K562 (cell line): ENCODE measurements around the gene ZNRF3. TPM values are rescaled to one million over a fixed set of nuclear protein-coding genes. Genes with fewer than 3 reads are reported as not detected.

ENCODE experiments used
- ATAC-seq: fragments of 200-7000 bp; cut with Tn5 transposase; 3 replicates; pipeline ENCODE4 v1.9.1; 2020; ENCODE audit warnings: moderate library complexity
- BruUV-seq: library from RNA; stranded (reverse); fragments of 400-500 nt; replicated peaks from 2 replicates; lab custom pipeline; 2021; lab: Mats Ljungman, UMichigan
- CTCF ChIA-PET: fragments of 300-600 bp; formaldehyde crosslinking; extraction: SDS; loops from one replicate; lab custom pipeline; 2021; ENCODE audit warnings: low intra/inter-chr PET ratio; lab: Yijun Ruan, JAX
- POLR2A ChIA-PET: fragments of 300-600, 350-650 bp; sonication (Branson Sonifier 250); formaldehyde crosslinking; extraction: SDS; loops from one replicate; lab custom pipeline; 2021; ENCODE audit warnings: antibody characterized with exemption, inconsistent platforms; lab: Yijun Ruan, JAX
- DNase-seq, 4 experiments: peaks; one replicate each; pipeline versions ENCODE4 v3.0.0 to v3.0.0-alpha.2; 2011 to 2018; ENCODE audit warnings: low spot score in 3 of 4, mixed read lengths in 3 of 4; ENCODE audit errors: extremely low read depth in 1 of 4
- FAIRE-seq: peaks from 2 replicates; lab custom pipeline; 2011; peaks lifted over from hg19 to GRCh38; lab: Jason Lieb, UNC
- H2AFZ ChIP-seq: 2 replicates; pipeline ENCODE4 v1.6.0; 2011; ENCODE audit warnings: low read depth, low read length, control low read depth, inconsistent platforms
- H3K27ac ChIP-seq: fragments of 200-600 bp; 3 replicates; pipeline ENCODE4 v1.8.0; 2011; ENCODE audit warnings: low read depth, mild to moderate bottlenecking, control low read depth, inconsistent platforms, low read length, moderate library complexity, mixed read lengths; ENCODE audit errors: extremely low read depth
- H3K27me3 ChIP-seq, 2 experiments: fragments of 300-600 bp in 1 of 2; 2 replicates in 1 of 2; 3 replicates in 1 of 2; pipeline versions ENCODE4 v1.6.0 to v1.8.0; 2011; ENCODE audit warnings: inconsistent platforms in 2 of 2, low read length in 2 of 2, mild to moderate bottlenecking in 1 of 2, mixed read lengths in 1 of 2, moderate library complexity in 1 of 2; ENCODE audit not compliant: control insufficient read depth in 2 of 2, insufficient read depth in 2 of 2
- H3K36me3 ChIP-seq: fragments of 300-600 bp; 3 replicates; pipeline ENCODE4 v1.8.0; 2011; ENCODE audit warnings: mild to moderate bottlenecking, low read length, inconsistent platforms; ENCODE audit not compliant: control insufficient read depth, insufficient read depth
- H3K4me1 ChIP-seq, 2 experiments: fragments of 200-600 bp in 1 of 2; replicated peaks in 1 of 2; 2 replicates in 1 of 2; 3 replicates in 1 of 2; pipeline versions ENCODE4 v1.5.1 to v1.8.0; 2011; ENCODE audit warnings: inconsistent platforms in 2 of 2, low read length in 2 of 2, mild to moderate bottlenecking in 1 of 2, mixed read lengths in 1 of 2, moderate library complexity in 1 of 2; ENCODE audit not compliant: control insufficient read depth in 2 of 2, insufficient read depth in 2 of 2
- H3K4me2 ChIP-seq: 2 replicates; pipeline ENCODE4 v1.6.1; 2011; ENCODE audit warnings: low read length, control low read depth, inconsistent platforms, mixed read lengths; ENCODE audit not compliant: insufficient read depth
- H3K4me3 ChIP-seq: fragments of 200-600 bp; sonication (generic), shearing (Covaris generic); 2 replicates; pipeline ENCODE4 v1.5.1; 2016; ENCODE audit warnings: control low read depth, inconsistent platforms
- H3K79me2 ChIP-seq: fragments of 200-600 bp; 3 replicates; pipeline ENCODE4 v1.8.0; 2011; ENCODE audit warnings: low read length, inconsistent platforms; ENCODE audit not compliant: control insufficient read depth, insufficient read depth
- H3K9ac ChIP-seq, 2 experiments: 2 replicates each; pipeline versions ENCODE4 v1.6.0 to v1.6.1; 2011; ENCODE audit warnings: low read depth in 2 of 2, low read length in 2 of 2, control low read depth in 1 of 2, inconsistent platforms in 1 of 2, mild to moderate bottlenecking in 1 of 2, mixed read lengths in 1 of 2; ENCODE audit not compliant: insufficient read depth in 1 of 2
- H3K9me1 ChIP-seq: one replicate; pipeline ENCODE4 v1.6.0; 2011; ENCODE audit warnings: inconsistent platforms, mild to moderate bottlenecking, low read length, moderate library complexity; ENCODE audit not compliant: control insufficient read depth, insufficient read depth
- H3K9me3 ChIP-seq: replicated peaks from 2 replicates; pipeline ENCODE4 v1.5.1; 2011; ENCODE audit warnings: low read depth, low read length, inconsistent platforms; ENCODE audit not compliant: control insufficient read depth, insufficient read depth
- H4K20me1 ChIP-seq: replicated peaks from 2 replicates; pipeline ENCODE4 v1.6.1; 2011; ENCODE audit warnings: low read length, inconsistent platforms, mixed read lengths; ENCODE audit not compliant: control insufficient read depth, insufficient read depth
- BRD4 ChIP-seq: fragments of 200-600 bp; sonication (generic); IDR thresholded peaks from 2 replicates; pipeline ENCODE4 v1.6.1; 2017; ENCODE audit warnings: inconsistent platforms
- CBFB ChIP-seq: sonication (generic); formaldehyde crosslinking; IDR thresholded peaks from 2 replicates; pipeline ENCODE4 v1.4.0; 2020; ENCODE audit warnings: mild to moderate bottlenecking, missing genetic modification reagents
- LEF1 ChIP-seq: fragments of 450-650 bp; IDR thresholded peaks from 2 replicates; pipeline ENCODE4 v1.6.1; 2016; ENCODE audit warnings: mild to moderate bottlenecking
- MAZ ChIP-seq, 2 experiments: fragments of 450-650 bp in 1 of 2; sonication (generic) in 1 of 2; formaldehyde crosslinking; IDR thresholded peaks in 1 of 2; conservative IDR thresholded peaks in 1 of 2; 2 replicates each; pipeline versions ENCODE4 v1.4.0 to v1.5.0; 2020; ENCODE audit warnings: mild to moderate bottlenecking in 1 of 2, missing genetic modification reagents in 1 of 2
- NEUROD1 ChIP-seq: fragments of 150-350 bp; IDR thresholded peaks from 2 replicates; pipeline ENCODE4 v1.6.1; 2014; ENCODE audit warnings: borderline replicate concordance, low read length, low read depth; ENCODE audit not compliant: partially characterized antibody
- NFIC ChIP-seq: fragments of 450-650 bp; IDR thresholded peaks from 2 replicates; pipeline ENCODE4 v1.6.1; 2017; ENCODE audit warnings: mild to moderate bottlenecking, inconsistent platforms
- POLR2AphosphoS2 ChIP-seq: IDR thresholded peaks from 2 replicates; pipeline ENCODE4 v1.6.1; 2012; ENCODE audit warnings: low read length, improper control_type of control experiment
- RBBP5 ChIP-seq: fragments of 200-600 bp; sonication (generic); IDR thresholded peaks from 2 replicates; pipeline ENCODE4 v1.6.1; 2012; ENCODE audit warnings: borderline replicate concordance, mild to moderate bottlenecking, low read length, control low read depth, inconsistent platforms; ENCODE audit not compliant: insufficient read depth, poor library complexity, severe bottlenecking
- RBFOX2 ChIP-seq: fragments of 200-400 bp; formaldehyde crosslinking; IDR thresholded peaks from 2 replicates; pipeline ENCODE4 v1.6.1; 2017; ENCODE audit warnings: low read depth, mild to moderate bottlenecking, low read length, moderate library complexity
- SMC3 ChIP-seq: conservative IDR thresholded peaks from 2 replicates; pipeline ENCODE4 v1.6.1; 2011; ENCODE audit warnings: low read depth, low read length, improper control_type of control experiment; ENCODE audit not compliant: insufficient read depth
- TCF7 ChIP-seq: sonication (generic); IDR thresholded peaks from 2 replicates; pipeline ENCODE4 v1.6.1; 2016; ENCODE audit warnings: antibody characterized with exemption, borderline replicate concordance
- ZBTB7A ChIP-seq: IDR thresholded peaks from 2 replicates; pipeline ENCODE4 v1.6.1; 2011; ENCODE audit warnings: low read depth, mild to moderate bottlenecking, low read length, moderate library complexity, borderline replicate concordance; ENCODE audit not compliant: control insufficient read depth
- ZNF263 ChIP-seq: sonication (generic); formaldehyde crosslinking; IDR thresholded peaks from 2 replicates; pipeline ENCODE4 v1.8.0; 2022; ENCODE audit warnings: mild to moderate bottlenecking, missing genetic modification reagents, borderline replicate concordance
- ZNF830 ChIP-seq: fragments of 250-450 bp; sonication (Bioruptor Pico); IDR thresholded peaks from 2 replicates; pipeline ENCODE4 v1.5.0; 2021; ENCODE audit warnings: mild to moderate bottlenecking
- WGBS: fragments of 100-300 bp; shearing (Covaris generic); methylation state at CpG from one replicate; pipeline ENCODE4 v1.1.6; 2016; ENCODE audit warnings: low coverage, mixed read lengths; ENCODE audit not compliant: insufficient coverage; ENCODE audit errors: missing lambda C conversion rate; 5-methylcytosine and 5-hydroxymethylcytosine counted together
- in situ Hi-C: fragments of 300-500 bp; cut with MboI; formaldehyde crosslinking; loops from 4 replicates; pipeline ENCODE4 v1.15.0; 2018; ENCODE audit warnings: inconsistent platforms, mixed read lengths
- intact Hi-C: fragments of 100-400 bp; cut with micrococcal nuclease; formaldehyde crosslinking; loops from 2 replicates; pipeline ENCODE4 v1.14.2; 2022
- polyA plus RNA-seq, 8 experiments: library from polyadenylated mRNA; depleted of rRNA in 4 of 8; stranded (reverse) in 5 of 8; unstranded in 3 of 8; fragments of >200 nt; fragmentation: Nextera tagmentation in 2 of 8; fragmentation: Illumina TruSeq in 1 of 8; extraction: Ambion mirVana in 2 of 8; extraction: Trizol in 1 of 8; gene quantifications; 2 replicates each; pipeline versions ENCODE4 v1.2.1 to v1.2.3, GENCODE V29; 2011 to 2014; ENCODE audit warnings: inconsistent platforms in 1 of 8, missing spikeins in 1 of 8
- total RNA-seq, 7 experiments: library from RNA; depleted of rRNA in 6 of 7; stranded (reverse); fragments of >200 nt in 6 of 7; fragmentation: Illumina TruSeq in 2 of 7; extraction: Trizol in 2 of 7; gene quantifications; 2 replicates each; pipeline versions ENCODE4 v1.2.1 to v1.2.3, GENCODE V29; 2011 to 2021; ENCODE audit warnings: low replicate concordance in 1 of 7
- TF ChIP-seq, protein P1 (sequence below): fragments of 200-800 bp; sonication (Bioruptor generic); IDR thresholded peaks from 2 replicates; pipeline ENCODE4 v1.6.1; 2017; ENCODE audit warnings: missing genetic modification characterization, missing compliant biosample characterization
- TF ChIP-seq, protein P2 (sequence below): fragments of 450-650 bp; formaldehyde crosslinking; IDR thresholded peaks from 2 replicates; pipeline ENCODE4 v1.4.0; 2020; ENCODE audit warnings: mild to moderate bottlenecking, moderate library complexity
- TF ChIP-seq, protein P3 (sequence below): sonication (generic); formaldehyde crosslinking; IDR thresholded peaks from 2 replicates; pipeline ENCODE4 v1.8.0; 2022; ENCODE audit warnings: mild to moderate bottlenecking, missing genetic modification reagents, borderline replicate concordance

Gene ZNRF3
- total and polyA plus RNA-seq, 9 of the 15 experiments (the other 6 are each of a cell fraction or from before 2014, with no cell fraction given): 0.41 to 5.9 (median 1.7) TPM

DNA sequence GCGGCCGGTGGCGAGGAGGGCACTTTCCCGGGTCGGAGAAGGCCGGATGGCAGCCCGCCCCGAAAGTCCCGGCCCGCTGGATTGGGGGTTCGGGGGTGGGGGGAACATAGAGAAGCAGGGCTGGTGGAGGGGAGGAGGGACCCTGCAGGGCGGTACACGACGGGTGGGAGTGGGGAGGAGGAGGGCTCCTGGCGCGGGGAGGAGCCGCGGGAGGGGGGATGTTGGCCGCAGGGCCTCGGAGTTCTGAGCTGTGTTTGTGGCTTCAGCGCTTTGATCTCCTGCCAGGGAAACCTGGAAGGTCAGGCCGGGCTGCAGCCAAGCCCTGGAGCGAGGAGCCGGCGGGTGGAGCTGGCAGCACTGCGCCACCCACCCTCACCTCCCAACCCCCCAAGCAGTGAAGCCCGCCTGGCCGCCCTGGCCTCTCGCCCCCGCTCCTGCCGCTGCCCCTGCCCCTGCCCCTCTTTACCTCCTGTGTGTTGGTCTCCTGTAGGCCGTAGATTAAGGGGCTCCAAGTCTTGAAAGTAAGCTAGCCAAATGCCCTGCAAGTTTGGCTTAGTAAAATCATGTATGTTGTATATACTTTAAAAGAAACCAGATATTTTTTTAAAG, 147.3 kb downstream of the ZNRF3 start:
- ChIA-PET POLR2A (interaction anchor here (0.7 to 1.1 kb wide), 3 partner anchors 13 to 122 kb away, joined by 3 read pairs; no protein-coding TSS in a partner anchor), CTCF (no interaction called here)
- TF ChIP-seq TCF7 (peak; percentile 98), ZBTB7A (peak; percentile 47; the same call in 1 of the 2 replicates), POLR2AphosphoS2 (no peak), MAZ (CRISPR knock-in tag; conservative IDR thresholded peaks at IDR 0.05 in 1 of 2, IDR thresholded peaks at IDR 0.05 in 1 of 2) (peak in 1 of 2 experiments; percentile 47; a peak in 1 of 4 replicates), NFIC (peak; percentile 73), RBBP5 (peak; percentile 12), NEUROD1 (peak; percentile 69), BRD4 (0 out of 2 replicates have a peak, but pooled peaks have one; percentile 31), CBFB (no peak), ZNF263 (CRISPR knock-in tag) (peak; percentile 38; the same call in 1 of the 2 replicates), SMC3 (no peak), RBFOX2 (peak; percentile 41; the same call in 1 of the 2 replicates), ZNF830 (CRISPR knock-in tag) (no peak), LEF1 (peak; percentile 80)
- TF ChIP-seq, protein P1, sequence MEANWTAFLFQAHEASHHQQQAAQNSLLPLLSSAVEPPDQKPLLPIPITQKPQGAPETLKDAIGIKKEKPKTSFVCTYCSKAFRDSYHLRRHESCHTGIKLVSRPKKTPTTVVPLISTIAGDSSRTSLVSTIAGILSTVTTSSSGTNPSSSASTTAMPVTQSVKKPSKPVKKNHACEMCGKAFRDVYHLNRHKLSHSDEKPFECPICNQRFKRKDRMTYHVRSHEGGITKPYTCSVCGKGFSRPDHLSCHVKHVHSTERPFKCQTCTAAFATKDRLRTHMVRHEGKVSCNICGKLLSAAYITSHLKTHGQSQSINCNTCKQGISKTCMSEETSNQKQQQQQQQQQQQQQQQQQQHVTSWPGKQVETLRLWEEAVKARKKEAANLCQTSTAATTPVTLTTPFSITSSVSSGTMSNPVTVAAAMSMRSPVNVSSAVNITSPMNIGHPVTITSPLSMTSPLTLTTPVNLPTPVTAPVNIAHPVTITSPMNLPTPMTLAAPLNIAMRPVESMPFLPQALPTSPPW (CRISPR knock-in tag): peak; percentile 25; the same call in 1 of the 2 replicates
- TF ChIP-seq, protein P2, sequence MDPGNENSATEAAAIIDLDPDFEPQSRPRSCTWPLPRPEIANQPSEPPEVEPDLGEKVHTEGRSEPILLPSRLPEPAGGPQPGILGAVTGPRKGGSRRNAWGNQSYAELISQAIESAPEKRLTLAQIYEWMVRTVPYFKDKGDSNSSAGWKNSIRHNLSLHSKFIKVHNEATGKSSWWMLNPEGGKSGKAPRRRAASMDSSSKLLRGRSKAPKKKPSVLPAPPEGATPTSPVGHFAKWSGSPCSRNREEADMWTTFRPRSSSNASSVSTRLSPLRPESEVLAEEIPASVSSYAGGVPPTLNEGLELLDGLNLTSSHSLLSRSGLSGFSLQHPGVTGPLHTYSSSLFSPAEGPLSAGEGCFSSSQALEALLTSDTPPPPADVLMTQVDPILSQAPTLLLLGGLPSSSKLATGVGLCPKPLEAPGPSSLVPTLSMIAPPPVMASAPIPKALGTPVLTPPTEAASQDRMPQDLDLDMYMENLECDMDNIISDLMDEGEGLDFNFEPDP (CRISPR knock-in tag): no peak
- TF ChIP-seq, protein P3, sequence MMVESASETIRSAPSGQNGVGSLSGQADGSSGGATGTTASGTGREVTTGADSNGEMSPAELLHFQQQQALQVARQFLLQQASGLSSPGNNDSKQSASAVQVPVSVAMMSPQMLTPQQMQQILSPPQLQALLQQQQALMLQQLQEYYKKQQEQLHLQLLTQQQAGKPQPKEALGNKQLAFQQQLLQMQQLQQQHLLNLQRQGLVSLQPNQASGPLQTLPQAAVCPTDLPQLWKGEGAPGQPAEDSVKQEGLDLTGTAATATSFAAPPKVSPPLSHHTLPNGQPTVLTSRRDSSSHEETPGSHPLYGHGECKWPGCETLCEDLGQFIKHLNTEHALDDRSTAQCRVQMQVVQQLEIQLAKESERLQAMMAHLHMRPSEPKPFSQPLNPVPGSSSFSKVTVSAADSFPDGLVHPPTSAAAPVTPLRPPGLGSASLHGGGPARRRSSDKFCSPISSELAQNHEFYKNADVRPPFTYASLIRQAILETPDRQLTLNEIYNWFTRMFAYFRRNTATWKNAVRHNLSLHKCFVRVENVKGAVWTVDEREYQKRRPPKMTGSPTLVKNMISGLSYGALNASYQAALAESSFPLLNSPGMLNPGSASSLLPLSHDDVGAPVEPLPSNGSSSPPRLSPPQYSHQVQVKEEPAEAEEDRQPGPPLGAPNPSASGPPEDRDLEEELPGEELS (CRISPR knock-in tag): no peak

More for the DNA sequence above, 147.3 kb downstream of the ZNRF3 start:
- ATAC-seq: peak; percentile 79
- intact Hi-C loops (no loop called here), in situ Hi-C loops (no loop called here)
- peak overlapping the region; percentile 89; the same call in 2 of the 3 replicates for H3K27ac ChIP-seq
- no peaks in the 10 kb centered on the region for H3K9me1 ChIP-seq
- WGBS: 9% methylated on average over 9 of the region's 32 CpGs
- H3K36me3 ChIP-seq: no peaks in the 10 kb centered on the region
- no peaks in the 10 kb centered on the region for H4K20me1 ChIP-seq
- peak overlapping the region; percentile 70 to 81 for H3K9ac ChIP-seq
- H2AFZ ChIP-seq: peak overlapping the region; percentile 76
- no peaks in the 10 kb centered on the region for H3K9me3 ChIP-seq
- peak overlapping the region; percentile 72 for H3K4me2 ChIP-seq
- H3K27me3 ChIP-seq: no peaks in the 10 kb centered on the region
- H3K4me1 ChIP-seq: peaks cover 25 to 37% of the 10 kb centered on the region in 2 experiments
- no TSS peak for BruUV-seq
- H3K4me3 ChIP-seq: peak overlapping the region; percentile 33
- FAIRE-seq: no peak
- no peaks in the 10 kb centered on the region; the same call in 1 of the 3 replicates for H3K79me2 ChIP-seq
- peak; percentile 65 to 69 (median 68) for DNase-seq
